Retina (tissue), 1 donor: Measurements from ENCODE around the gene PHF1.
"Not testable (repeated sequence)": the region's sequence is repeated elsewhere in the genome, so short reads cannot be mapped to it uniquely, and the experiment has no call there.

Experiments
- DNase-seq: peaks from one replicate; pipeline ENCODE4 v3.0.0-alpha.2; 2016

The PHF1 gene

GRCh38 chr6:33391922-33392594, 18.8 kb upstream of the PHF1 start:
- no peak for DNase-seq

DNA sequence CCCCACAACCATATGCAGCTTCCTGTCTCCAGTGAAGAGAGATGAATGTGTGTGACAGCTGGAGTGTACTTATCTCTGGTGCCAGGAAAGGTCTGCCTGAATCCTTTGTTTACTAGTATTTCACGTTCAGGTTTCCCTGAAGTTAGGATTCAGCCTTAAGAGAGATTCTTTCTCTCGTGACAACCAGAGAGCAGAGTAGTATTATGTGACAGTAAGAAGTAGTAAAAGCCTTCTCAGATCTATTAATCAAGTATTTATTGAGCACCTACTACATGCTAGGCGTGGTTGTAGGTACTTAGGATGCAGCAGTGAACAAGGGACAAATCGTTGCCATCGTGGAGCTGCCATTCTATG, 18.2 kb upstream of the PHF1 start:
- DNase-seq = peak; percentile 11

DNA sequence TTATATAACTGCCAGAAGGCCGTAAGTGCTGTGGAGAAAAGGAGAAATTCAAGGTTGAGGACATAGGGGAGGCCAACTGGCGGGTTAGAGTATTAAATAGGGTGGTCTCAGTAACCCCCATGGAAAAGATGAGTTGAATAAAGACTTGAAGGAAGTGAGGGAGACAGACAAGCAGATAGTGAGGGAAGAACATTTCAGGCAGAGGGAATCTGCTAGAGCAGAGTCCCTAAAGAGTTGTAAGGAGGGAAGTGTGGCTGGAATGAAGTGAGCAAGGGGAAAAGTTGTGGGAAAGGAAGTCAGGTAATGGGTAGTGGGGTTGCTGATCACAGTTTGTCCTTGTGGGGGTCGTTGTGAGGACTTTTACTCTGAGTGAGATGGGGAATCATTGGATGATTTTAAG, 17.8 kb upstream of the PHF1 start:
- no peak for DNase-seq

DNA sequence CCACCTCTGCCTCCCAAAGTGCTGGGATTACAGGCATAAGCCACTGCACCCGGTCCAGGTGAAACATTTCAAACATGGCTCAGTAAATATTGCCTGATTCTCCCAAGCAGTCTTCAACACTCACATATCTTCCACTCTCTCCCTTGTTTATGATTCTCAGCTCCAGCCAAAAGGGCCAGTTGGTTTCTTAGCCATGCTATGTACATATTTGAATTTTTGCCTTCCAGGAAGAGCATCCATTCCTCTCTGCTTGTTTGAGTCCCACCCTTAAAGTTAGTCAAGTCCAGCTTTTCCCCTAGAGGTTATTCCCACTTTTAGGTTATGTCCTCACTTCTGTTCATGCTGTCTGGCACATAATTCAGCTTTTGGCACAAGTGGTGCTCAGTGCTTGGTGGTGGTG, 13.3 kb upstream of the PHF1 start:
- DNase-seq = no peak

DNA sequence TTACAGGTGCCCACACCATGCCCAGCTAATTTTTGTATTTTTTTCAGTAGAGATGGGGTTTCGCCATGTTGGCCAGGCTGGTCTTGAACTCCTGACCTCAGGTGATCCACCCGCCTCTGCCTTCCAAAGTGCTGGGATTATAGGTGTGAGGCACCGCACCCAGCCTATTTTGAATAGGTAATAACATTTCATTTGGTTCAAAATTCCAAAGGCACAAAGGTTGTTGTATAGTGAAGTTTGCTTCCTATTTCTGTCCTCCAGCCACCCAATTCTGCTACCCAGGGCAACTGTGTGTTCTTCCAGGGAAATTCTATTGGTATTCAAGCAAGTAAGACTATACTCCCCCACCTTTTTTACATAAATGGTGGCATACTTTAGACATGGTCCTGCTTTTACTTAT, 12.2 kb upstream of the PHF1 start:
- not testable (repeated sequence) for DNase-seq

DNA sequence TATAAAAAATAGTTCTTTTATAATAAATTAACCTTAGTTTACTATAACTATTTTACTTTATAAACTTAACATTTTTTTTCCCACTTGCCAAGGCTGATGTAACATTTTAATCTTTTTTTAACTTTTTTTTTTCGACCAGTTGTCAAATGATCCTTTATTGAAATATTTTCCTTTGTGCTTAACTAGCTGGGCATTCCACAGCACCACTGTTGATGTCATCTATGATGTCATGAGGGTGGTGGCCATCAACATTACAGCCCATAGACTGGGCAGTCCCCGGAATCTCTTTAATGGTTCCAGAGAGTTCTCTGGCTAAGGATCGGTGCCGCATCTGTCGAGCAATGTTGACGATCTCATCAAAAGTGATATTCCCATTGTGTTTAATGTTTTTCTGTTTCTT, 10.9 kb upstream of the PHF1 start:
- DNase-seq = not testable (repeated sequence)

- DNase-seq = no peak
Observed at GRCh38 chr6:33404884-33405283, 5.9 kb upstream of the PHF1 start.

DNA sequence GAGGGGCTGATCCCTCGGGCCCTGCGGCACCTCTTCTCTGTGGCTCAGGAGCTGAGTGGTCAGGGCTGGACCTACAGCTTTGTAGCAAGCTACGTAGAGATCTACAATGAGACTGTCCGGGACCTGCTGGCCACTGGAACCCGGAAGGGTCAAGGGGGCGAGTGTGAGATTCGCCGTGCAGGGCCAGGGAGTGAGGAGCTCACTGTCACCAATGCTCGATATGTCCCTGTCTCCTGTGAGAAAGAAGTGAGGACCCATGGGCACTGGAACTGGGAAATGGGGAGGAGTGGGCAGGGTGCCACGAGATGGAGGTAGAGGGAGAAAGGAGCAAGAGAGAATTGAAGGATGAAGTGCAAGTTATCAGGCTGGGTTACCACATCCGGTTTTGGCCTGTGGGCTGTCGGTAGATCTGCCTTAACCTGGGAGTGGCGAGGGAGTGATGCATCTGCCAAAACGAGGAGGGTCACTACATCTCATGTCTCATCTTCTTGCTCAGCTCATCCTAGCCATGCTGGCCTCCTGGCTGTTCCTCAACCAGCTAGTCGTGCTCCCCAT, 5.4 kb upstream of the PHF1 start:
- DNase-seq = no peak

GRCh38 chr6:33406126-33406525, 4.7 kb upstream of the PHF1 start:
- DNase-seq = no peak

GRCh38 chr6:33407132-33407718, 3.6 kb upstream of the PHF1 start:
- DNase-seq = no peak

DNA sequence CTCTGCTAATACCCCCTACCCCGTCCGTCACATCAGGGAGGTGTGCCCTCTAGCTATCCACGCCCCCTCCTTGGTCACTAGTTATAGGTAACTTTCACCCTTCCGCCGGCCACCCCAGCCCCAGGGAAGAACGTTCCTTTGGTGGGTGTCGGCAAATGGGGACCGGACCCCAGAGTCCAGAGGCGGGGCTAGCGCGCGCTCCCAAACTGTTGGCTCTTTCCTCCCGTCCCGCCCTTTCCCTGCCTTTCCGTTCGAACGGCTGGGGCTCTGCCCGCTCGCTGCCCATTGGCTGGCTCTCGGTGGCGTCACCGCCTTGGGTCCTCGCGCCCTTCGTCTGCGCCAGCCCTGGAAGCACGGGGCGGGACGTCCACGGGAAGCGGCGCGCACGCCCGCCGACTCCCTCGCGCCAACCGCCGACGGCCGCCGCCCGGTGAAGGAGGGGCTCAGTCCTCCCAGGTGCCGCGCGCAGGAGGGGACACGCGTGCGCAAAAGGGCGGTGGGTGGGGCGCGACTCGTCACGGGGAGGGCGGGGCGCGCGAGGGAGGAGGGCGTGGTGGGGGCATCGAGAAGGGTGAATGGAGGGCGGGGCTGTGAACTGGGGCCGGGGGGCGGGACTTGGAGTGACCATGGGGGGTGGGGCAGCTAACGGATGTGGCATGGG, 634 bp upstream of the PHF1 start:
- peak; percentile 97 for DNase-seq

DNA sequence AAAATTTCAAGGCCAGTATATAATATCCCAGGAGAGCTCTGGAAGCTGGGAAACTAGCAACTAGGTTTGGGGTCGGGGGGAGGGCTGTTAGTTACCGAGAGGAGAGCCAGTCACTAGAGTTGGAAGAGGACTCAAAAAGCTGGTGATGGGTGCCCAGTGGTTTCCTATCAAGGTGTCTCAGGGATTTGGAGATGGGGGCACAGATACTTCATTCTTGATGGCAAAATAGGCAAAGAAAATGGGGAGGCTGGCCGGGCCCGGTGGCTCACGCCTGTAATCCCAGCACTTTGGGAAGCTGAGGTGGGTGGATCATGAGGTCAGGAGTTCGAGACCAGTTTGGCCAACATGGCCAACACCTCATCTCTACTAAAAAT, 805 bp downstream of the PHF1 start:
- DNase-seq = no peak

DNA sequence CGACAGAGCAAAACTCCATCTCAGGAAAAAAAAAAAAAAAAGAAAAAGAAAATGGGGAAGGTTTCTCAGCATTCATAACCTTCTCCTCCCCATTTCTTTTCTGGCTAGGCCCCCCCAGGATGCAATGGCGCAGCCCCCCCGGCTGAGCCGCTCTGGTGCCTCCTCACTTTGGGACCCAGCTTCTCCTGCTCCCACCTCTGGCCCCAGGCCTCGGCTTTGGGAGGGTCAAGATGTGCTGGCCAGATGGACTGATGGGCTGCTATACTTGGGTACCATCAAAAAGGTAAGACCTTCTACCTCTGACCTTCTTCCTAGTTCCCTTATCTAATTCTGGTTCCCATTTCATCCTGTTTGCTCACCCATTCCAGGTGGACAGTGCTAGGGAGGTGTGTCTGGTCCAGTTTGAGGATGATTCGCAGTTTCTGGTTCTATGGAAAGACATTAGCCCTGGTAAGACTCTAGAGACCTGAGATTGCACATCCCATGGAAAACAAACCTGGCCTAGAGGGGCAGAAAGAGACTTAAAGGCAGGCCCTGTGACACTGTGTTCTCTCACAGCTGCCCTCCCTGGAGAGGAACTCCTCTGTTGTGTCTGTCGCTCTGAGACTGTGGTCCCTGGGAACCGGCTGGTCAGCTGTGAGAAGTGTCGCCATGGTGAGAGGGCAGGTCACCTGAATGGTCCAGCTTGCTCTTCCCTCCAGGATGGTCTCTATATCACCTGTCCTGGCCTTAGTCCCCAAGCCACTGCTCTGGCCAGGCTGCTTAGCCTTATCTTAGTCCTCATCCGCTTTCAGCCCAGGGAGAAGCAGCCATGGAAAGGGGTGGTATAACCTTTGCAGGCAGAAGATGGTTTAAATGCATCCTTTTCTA, 1.6 kb downstream of the PHF1 start:
- DNase-seq = no peak

DNA sequence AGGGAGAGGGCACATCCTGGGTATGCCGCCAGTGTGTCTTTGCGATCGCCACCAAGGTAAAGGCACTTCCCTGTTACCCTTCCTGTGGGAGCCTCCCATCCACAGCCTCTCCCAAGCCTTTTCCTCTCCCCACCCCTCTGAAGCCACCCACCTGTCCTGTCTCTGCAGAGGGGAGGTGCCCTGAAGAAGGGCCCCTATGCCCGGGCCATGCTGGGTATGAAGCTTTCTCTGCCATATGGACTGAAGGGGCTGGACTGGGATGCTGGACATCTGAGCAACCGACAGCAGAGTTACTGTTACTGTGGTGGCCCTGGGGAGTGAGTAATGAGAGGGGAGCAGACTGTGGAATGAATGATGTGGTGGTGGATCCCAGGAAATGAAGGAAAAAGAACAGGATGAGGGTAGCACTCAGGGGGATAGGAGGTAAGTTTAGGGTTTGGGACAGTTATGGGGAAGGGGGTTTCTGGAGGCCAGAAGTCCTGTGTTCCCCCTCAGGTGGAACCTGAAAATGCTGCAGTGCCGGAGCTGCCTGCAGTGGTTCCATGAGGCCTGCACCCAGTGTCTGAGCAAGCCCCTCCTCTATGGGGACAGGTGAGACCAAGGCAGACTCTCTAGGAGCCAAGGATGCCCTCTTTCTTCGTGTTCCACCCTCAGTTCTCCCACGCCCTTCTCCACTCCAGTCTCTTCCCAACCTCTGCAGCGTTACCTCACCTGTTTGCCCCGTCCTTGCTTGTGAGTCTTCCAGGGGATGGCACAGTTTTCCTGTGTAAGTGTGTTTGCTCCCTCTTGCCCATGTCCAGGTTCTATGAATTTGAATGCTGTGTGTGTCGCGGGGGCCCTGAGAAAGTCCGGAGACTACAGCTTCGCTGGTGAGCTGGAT, 2.7 kb downstream of the PHF1 start:
- DNase-seq = no peak

GRCh38 chr6:33414592-33415271, 3.9 kb downstream of the PHF1 start:
- DNase-seq = no peak

DNA sequence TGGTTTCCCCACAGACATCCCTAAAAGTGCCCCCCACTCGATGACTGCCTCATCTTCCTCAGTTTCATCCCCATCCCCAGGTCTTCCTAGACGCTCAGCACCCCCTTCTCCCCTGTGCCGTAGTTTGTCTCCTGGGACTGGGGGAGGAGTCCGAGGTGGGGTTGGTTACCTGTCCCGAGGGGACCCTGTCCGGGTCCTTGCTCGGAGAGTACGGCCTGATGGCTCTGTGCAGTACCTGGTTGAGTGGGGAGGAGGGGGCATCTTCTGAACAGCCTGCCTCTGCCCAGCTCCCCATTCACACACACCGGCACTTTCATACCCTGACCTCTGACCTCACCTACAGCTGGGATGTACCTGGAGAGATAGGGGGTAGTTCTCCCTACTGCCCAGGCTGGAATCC, 5.0 kb downstream of the PHF1 start:
- DNase-seq = no peak

GRCh38 chr6:33416386-33417127, 5.7 kb downstream of the PHF1 start:
- DNase-seq = no peak

DNA sequence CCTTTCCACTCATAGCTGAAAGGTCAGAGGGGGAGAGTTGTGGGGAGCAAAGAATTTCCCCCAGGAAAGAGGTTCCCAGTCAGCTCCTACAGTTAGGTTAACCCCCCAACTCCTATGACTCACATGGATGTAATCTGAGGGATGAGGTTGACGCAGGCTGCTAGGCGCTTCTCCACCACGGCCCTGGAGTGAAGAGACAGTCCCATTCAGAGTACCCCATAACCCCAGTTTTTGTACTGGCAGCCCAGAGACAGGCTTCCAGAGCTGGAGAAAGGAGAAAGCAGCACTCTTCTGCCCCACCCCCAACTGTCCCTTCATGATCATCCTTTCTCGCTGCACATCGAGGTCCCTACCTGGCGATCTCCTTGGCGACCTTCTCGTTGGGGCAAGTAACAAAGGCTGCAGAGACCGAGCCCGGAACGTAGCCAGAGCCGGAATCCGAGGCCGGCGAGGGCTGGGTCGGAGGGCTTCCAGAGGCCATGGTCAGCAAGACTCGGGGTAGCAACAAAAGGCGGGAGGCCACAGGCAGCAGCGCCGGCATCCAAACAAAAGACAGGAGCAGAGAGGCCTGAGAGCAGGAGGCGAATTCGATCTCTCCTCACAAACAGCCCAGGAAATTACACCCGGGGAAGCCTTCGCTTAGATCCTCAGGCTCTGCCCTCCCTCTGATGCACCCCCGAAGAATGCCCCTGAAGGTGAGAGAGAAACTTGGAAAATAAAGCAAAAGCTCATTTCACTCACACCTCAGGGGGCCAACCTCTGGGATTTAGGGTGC, 6.5 kb downstream of the PHF1 start:
- no peak for DNase-seq

DNA sequence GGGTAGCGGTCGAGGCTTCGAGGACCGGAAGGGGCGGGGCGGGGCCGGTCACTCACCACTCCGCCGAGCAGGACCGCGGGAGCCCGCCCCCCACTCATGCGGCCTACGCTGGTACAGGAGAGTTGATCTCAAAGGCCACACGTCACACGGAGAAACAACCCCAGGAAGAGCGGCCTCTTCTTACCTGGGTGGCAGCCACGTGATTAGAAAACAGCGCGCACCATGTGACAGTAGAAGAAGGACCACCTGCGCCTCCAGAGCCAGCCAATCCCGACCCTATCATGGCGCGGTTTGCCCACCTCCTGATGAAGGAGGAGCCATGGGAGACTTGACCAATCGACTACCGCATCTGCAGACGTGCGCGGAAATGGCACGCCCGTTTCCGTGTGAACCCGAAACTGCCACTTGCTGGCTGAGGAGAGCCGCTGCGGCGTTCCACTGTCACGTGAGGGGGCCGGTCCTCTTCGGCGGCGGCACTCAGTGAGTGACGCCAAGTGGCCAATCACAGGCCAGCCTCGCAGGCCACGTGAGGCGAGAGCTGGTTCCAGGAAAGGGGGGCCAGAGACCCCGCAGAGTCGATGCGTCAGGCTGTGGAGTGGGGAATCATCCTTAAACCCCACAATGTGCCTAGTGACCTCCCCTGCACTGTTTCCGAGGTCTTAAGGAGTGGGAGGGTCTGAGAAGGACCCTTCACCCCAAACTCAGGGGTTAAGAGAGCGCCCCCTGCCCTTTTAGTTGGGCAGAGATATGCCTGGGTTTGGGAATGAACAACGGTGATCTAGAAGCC, 7.3 kb downstream of the PHF1 start, which contains the start of gene CUTA:
TSS of gene CUTA (minus strand) at position 205 of the 787 bp plus-strand sequence. CDS start at position 98, 107 bp downstream.
- peak; percentile 98 for DNase-seq
